HT1080 (cell line): ENCODE measurements around the gene ZNF496. TPM values are rescaled to one million over a fixed set of nuclear protein-coding genes. Genes with fewer than 3 reads are reported as not detected.

Experiments
- small RNA-seq: library from RNA; depleted of rRNA; stranded (forward); fragments of <200 nt; gene quantifications from one replicate; pipeline ENCODE3, GENCODE V24; 2014
- total RNA-seq: library from RNA; depleted of rRNA; stranded (reverse); fragments of >200 nt; shearing (Covaris generic); gene quantifications from 2 replicates; pipeline ENCODE4 v1.2.3, GENCODE V29; 2014; rRNA removed

Gene ZNF496
- total RNA-seq, 1 experiment from 2014 or later, result 45.4 TPM

Small RNA genes lying within 50 kb of the gene (small RNA-seq; reads per million reads assigned to genes)
- gene RF00019, result not detected

Other genes starting within 250 kb of the ZNF496 start
- gene ZNF669, start 227.5 kb downstream of the ZNF496 start, total RNA-seq, result 6.6 and 8.5 TPM in 2 replicates
- 19.6 and 23.6 TPM in 2 replicates for gene ZNF124, start 159.8 kb downstream of the ZNF496 start, total RNA-seq
- gene VN1R5, start 75.8 kb downstream of the ZNF496 start, total RNA-seq, result not detected in 2 replicates
- gene NLRP3, start 84.3 kb upstream of the ZNF496 start, total RNA-seq, result 10.3 TPM in 2 replicates
- not detected in 2 replicates for gene OR2B11, start 126.2 kb upstream of the ZNF496 start, total RNA-seq
- gene OR2C3, start 204.6 kb upstream of the ZNF496 start, total RNA-seq, result not detected in 2 replicates
- gene GCSAML, start 217.3 kb upstream of the ZNF496 start, total RNA-seq, result not detected in 2 replicates